ENCODE measurements around the gene PCYT1A.
"Not testable (repeated sequence)": the region's sequence is repeated elsewhere in the genome, so short reads cannot be mapped to it uniquely, and the experiment has no call there.

Gene PCYT1A

GRCh38 chr3:196216681-196217211, 70.8 kb downstream of the PCYT1A start:
- in situ Hi-C loops (cut with MboI; ENCODE audit: low sequenced_read_pairs) = no loop called here

- in situ Hi-C loops (cut with MboI; ENCODE audit: low sequenced_read_pairs) = no loop called here
These were observed 71.4 kb downstream of the PCYT1A start, which contains the start of gene SLC51A for GRCh38 chr3:196216089-196216564. TSS of gene SLC51A (plus strand) at chr3:196216534. CDS start at chr3:196216713, 179 bp downstream.

- in situ Hi-C loops (cut with MboI; ENCODE audit: low sequenced_read_pairs) = no loop called here
These were observed 72.0 kb downstream of the PCYT1A start for GRCh38 chr3:196215493-196216020.

GRCh38 chr3:196214783-196215441, 72.6 kb downstream of the PCYT1A start:
- in situ Hi-C loops (cut with MboI; ENCODE audit: low sequenced_read_pairs) = no loop called here

GRCh38 chr3:196210673-196211556, 76.6 kb downstream of the PCYT1A start, which contains the start of gene ZDHHC19:
TSS of gene ZDHHC19 (minus strand) at chr3:196211400. CDS start at chr3:196211315, 85 bp downstream.
- in situ Hi-C loops (cut with MboI; ENCODE audit: low sequenced_read_pairs) = no loop called here

GRCh38 chr3:196209944-196210672, 77.4 kb downstream of the PCYT1A start:
- in situ Hi-C loops (cut with MboI; ENCODE audit: low sequenced_read_pairs) = not testable (repeated sequence)

GRCh38 chr3:196208942-196209695, 78.4 kb downstream of the PCYT1A start:
- in situ Hi-C loops (cut with MboI; ENCODE audit: low sequenced_read_pairs) = no loop called here

- in situ Hi-C loops (cut with MboI; ENCODE audit: low sequenced_read_pairs) = no loop called here
These were observed 79.5 kb downstream of the PCYT1A start for GRCh38 chr3:196207833-196208607.

- in situ Hi-C loops (cut with MboI; ENCODE audit: low sequenced_read_pairs) = no loop called here
These were observed 80.2 kb downstream of the PCYT1A start for GRCh38 chr3:196207159-196207832.

- in situ Hi-C loops (cut with MboI; ENCODE audit: low sequenced_read_pairs) = not testable (repeated sequence)
These were observed 81.9 kb downstream of the PCYT1A start for GRCh38 chr3:196205442-196206205.

- in situ Hi-C loops (cut with MboI; ENCODE audit: low sequenced_read_pairs) = no loop called here
These were observed 83.7 kb downstream of the PCYT1A start for GRCh38 chr3:196203846-196204245.

GRCh38 chr3:196202516-196202970, 85.0 kb downstream of the PCYT1A start:
- in situ Hi-C loops (cut with MboI; ENCODE audit: low sequenced_read_pairs) = no loop called here

GRCh38 chr3:196198771-196199753, 88.5 kb downstream of the PCYT1A start:
- in situ Hi-C loops (cut with MboI; ENCODE audit: low sequenced_read_pairs) = no loop called here

GRCh38 chr3:196198081-196198675, 89.3 kb downstream of the PCYT1A start:
- in situ Hi-C loops (cut with MboI; ENCODE audit: low sequenced_read_pairs) = no loop called here

- in situ Hi-C loops (cut with MboI; ENCODE audit: low sequenced_read_pairs) = no loop called here
These were observed 90.0 kb downstream of the PCYT1A start for GRCh38 chr3:196197524-196197923.

GRCh38 chr3:196195664-196196265, 91.8 kb downstream of the PCYT1A start:
- in situ Hi-C loops (cut with MboI; ENCODE audit: low sequenced_read_pairs) = no loop called here

Data from hTERT RPE-1 (cell line).